Esophagus muscularis mucosa (tissue), 4 donors: ENCODE results near the gene GNPTAB. TPM values are rescaled to one million over a fixed set of nuclear protein-coding genes. Genes with fewer than 3 reads are reported as not detected.

ENCODE experiments used
- DNase-seq: peaks from one replicate; pipeline ENCODE4 v3.0.0-alpha.2; 2017; ENCODE audit errors: extremely low spot score
- H3K27ac ChIP-seq, 4 donors: fragments of 200-600 bp; sonication (generic); replicated peaks in 1 of 4; 1 replicate in 3 of 4; 2 replicates in 1 of 4; pipeline ENCODE4 v1.5.1; 2016 to 2019; ENCODE audit warnings: mild to moderate bottlenecking in 1 of 4
- H3K27me3 ChIP-seq, 4 donors: fragments of 200-600 bp; sonication (generic); one replicate each; pipeline versions ENCODE4 v1.5.1 to v1.6.0; 2016 to 2019
- H3K36me3 ChIP-seq, 4 donors: fragments of 200-600 bp; sonication (generic); one replicate each; pipeline ENCODE4 v1.5.1; 2016 to 2019
- H3K4me1 ChIP-seq, 4 donors: fragments of 200-600 bp; sonication (generic); one replicate each; pipeline ENCODE4 v1.5.1; 2016 to 2019
- H3K4me3 ChIP-seq, 4 donors: fragments of 200-600 bp; sonication (generic); 1 replicate in 2 of 4; 2 replicates in 2 of 4; pipeline ENCODE4 v1.5.1; 2016 to 2019; ENCODE audit warnings: mild to moderate bottlenecking in 4 of 4, moderate library complexity in 1 of 4
- H3K9me3 ChIP-seq, 4 donors: fragments of 200-600 bp; sonication (generic); 1 replicate in 3 of 4; 2 replicates in 1 of 4; pipeline ENCODE4 v1.5.1; 2016 to 2019
- CTCF ChIP-seq, 3 experiments: fragments of 200-600 bp in 2 of 3; fragments of 450-650 bp in 1 of 3; sonication (generic) in 2 of 3; IDR thresholded peaks; one replicate each; pipeline ENCODE4 v1.5.1; 2017 to 2019; ENCODE audit warnings: antibody characterized with exemption in 3 of 3, mild to moderate bottlenecking in 2 of 3, moderate library complexity in 1 of 3
- EP300 ChIP-seq: sonication (generic); formaldehyde crosslinking; IDR thresholded peaks from one replicate; pipeline ENCODE4 v1.6.1; 2017; ENCODE audit warnings: antibody characterized with exemption
- POLR2A ChIP-seq: fragments of 450-650 bp; IDR thresholded peaks from one replicate; pipeline ENCODE4 v1.6.1; 2017; ENCODE audit warnings: antibody characterized with exemption, moderate library complexity, mild to moderate bottlenecking, low read depth
- POLR2AphosphoS5 ChIP-seq, 2 donors: sonication (generic); formaldehyde crosslinking; IDR thresholded peaks; one replicate each; pipeline ENCODE4 v1.6.1; 2017; ENCODE audit warnings: antibody characterized with exemption in 2 of 2
- WGBS: methylation state at CpG from one replicate; pipeline ENCODE4 v1.1.5; 2018; 5-methylcytosine and 5-hydroxymethylcytosine counted together
- intact Hi-C: fragments of 100-400 bp; cut with DNase I; formaldehyde crosslinking; loops from one replicate; pipeline ENCODE4 v1.15.1; 2023
- total RNA-seq, 4 donors: library from RNA; depleted of rRNA; stranded (reverse); fragments of >200 nt; gene quantifications; one replicate each; pipeline versions ENCODE4 v1.1.0 to v1.2.1, GENCODE V29; 2016

Gene GNPTAB
- total RNA-seq, 4 donors from 2014 or later: 30.5 to 37.0 (median 32.1) TPM

DNA sequence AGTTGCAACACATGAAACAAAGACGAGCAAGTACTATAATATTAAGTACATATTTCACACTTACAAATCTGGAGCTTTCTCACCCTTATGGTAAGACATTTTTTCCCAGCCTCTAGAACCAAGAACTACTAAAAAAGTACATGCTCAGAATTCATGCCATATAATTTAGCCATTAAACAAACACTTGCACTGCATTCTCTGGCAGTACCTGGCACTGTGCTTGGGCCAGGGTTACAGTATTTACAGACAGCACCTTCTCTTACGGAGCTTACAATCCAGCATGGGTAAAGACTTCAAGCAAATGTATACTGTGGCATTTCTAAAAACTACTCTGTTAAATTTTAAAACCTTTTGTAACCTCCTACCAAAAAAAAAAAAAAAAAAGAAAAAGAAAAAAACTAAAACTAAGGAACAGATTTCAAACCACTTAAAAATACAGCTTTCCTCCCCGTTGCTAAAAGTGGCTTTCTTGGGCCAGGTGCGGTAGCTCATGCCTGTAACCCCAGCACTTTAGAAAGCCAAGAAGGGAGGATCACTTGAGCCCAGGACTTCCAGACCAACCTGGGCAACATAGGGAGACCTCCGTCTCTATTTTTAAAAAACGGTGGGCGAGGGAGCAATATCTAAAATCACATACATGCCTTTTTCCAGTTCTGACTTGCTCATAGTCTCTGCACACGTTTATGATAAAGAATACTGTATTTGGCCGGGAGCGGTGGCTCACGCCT lies 956 bp downstream of the GNPTAB start:
- intact Hi-C loops: loop anchor here (2.0 to 5.0 kb wide), 4 partner anchors 38 to 133 kb away; partner anchors contain the start of genes CHPT1 and DRAM1
- Histone ChIP-seq H3K27me3 (no peaks in the 10 kb centered on the region), H3K9me3 (no peaks in the 10 kb centered on the region), H3K36me3 (no peaks in the 10 kb centered on the region), H3K4me3 (peak overlapping the region; percentile 88 to 98 (median 90)), H3K4me1 (peaks cover 25 to 59% (median 49%) of the 10 kb centered on the region in 4 donors), H3K27ac (peak overlapping the region; percentile 85 to 89 (median 86))
- DNase-seq: no peak
- 3% methylated on average over 11 of the region's 11 CpGs for WGBS
- TF ChIP-seq CTCF (IDR thresholded peaks at IDR 0.05) (no peak), EP300 (no peak), POLR2A (no peak), POLR2AphosphoS5 (IDR thresholded peaks at IDR 0.05) (no peak)

DNA sequence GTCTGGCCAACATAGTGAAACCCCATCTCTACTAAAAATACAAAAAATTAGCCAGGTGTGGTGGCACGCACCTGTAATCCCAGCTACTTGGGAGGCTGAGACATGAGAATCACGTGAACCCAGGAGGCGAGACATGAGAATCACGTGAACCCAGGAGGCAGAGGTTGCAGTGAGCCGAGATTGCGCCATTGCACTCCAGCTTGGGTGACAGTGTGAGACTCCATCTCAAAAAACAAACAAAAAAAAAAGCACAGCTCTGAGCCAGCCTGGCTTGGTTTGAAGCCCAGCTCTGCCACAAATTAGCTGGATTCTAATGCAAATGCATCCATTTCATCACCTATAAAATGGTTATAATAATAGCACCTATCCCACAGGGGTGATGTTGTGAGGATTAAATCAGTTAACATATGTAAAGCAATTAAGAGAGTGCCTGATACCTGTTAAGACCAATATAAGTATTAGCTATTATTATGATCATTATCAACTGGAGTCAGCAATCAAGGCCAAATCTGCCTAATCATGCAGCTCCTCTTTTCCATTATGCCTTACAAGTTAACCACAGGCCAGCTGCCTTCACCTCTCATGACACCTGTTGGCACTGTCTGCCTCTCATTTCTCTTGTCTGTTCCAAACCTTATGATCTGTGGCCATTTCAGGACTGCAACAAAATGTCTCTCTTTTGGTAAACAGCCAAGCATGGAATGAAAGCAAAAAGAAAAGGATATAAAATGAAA lies 2.1 kb downstream of the GNPTAB start:
- H3K4me1 ChIP-seq: peaks cover 36 to 71% (median 61%) of the 10 kb centered on the region in 4 donors
- H3K9me3 ChIP-seq: no peaks in the 10 kb centered on the region
- peak overlapping the region in 2 of 4 donors; percentile 90 for H3K4me3 ChIP-seq
- DNase-seq: no peak
- TF ChIP-seq POLR2A: no peak
- no peak for TF ChIP-seq POLR2AphosphoS5 (IDR thresholded peaks at IDR 0.05)
- no peak for TF ChIP-seq CTCF (IDR thresholded peaks at IDR 0.05)
- TF ChIP-seq EP300: no peak
- WGBS: 89% methylated on average over 6 of the region's 6 CpGs
- H3K36me3 ChIP-seq: no peaks in the 10 kb centered on the region
- no peaks in the 10 kb centered on the region for H3K27me3 ChIP-seq
- H3K27ac ChIP-seq: peak overlapping the region; percentile 85 to 89 (median 86)
- intact Hi-C loops: loop anchor here (2.0 kb wide), 1 partner anchor 48 kb away; the partner anchor contains the start of gene DRAM1

DNA sequence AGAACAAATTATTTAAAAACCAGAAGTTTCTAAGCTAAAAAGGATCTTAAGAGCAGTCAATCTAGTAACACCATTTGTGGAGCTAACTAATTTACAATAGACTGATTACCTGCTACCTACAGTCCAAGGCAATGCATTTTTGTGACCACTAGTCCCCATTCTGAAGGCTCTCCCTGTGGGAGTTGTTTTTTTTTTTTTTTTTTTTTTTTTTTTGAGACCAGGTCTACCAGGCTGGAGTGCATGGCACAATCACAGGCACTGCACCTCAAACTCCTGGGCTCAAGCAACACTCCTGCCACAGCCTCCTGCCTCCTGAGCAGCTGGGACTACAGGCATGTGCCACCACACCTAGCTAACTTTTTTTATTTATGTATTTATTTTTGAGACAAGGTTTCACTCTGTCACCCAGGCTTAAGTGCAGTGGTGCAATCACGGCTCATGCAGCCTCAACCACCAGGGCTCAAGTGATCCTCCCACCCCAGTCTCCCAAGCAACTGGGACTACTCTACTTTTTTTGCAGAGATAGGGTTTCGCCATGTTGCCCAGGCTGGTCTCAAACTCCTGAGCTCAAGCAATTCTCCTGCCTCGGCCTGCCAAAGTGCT lies 3.9 kb downstream of the GNPTAB start:
- Histone ChIP-seq H3K4me3 (no peak overlapping the region), H3K27me3 (no peaks in the 10 kb centered on the region), H3K4me1 (peaks cover 50 to 86% (median 73%) of the 10 kb centered on the region in 4 donors), H3K9me3 (no peaks in the 10 kb centered on the region), H3K36me3 (no peaks in the 10 kb centered on the region), H3K27ac (peak overlapping the region in 3 of 4 donors; percentile 6 to 86 (median 73))
- WGBS: 97% methylated on average over 3 of the region's 3 CpGs
- DNase-seq: no peak
- intact Hi-C loops: no loop called here
- TF ChIP-seq POLR2A: no peak
- TF ChIP-seq CTCF (IDR thresholded peaks at IDR 0.05): no peak
- TF ChIP-seq POLR2AphosphoS5 (IDR thresholded peaks at IDR 0.05): no peak
- TF ChIP-seq EP300: no peak

DNA sequence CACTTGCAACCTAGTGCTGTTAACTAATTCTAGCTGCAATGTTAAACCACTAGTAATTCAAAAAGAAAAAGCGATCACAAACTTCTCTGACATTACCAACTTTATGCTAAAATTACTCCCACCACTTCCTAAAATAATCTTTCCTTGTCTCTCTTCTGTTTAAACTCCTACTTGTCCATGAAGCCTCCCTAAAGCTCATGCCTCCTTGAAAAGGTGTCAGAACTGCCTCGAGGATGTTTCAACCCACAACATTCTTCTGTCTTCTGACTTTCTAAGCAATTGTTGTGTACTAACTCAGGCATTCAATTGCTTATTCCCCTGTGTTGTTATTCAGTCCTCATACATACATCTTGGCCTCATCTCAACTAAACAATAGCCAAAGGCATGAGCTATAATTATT lies 5.9 kb downstream of the GNPTAB start:
- DNase-seq: no peak
- Histone ChIP-seq H3K4me1 (peaks cover 49 to 86% (median 69%) of the 10 kb centered on the region in 4 donors), H3K36me3 (no peaks in the 10 kb centered on the region), H3K4me3 (no peak overlapping the region), H3K27ac (peak overlapping the region; percentile 55 to 73 (median 63)), H3K9me3 (no peaks in the 10 kb centered on the region), H3K27me3 (no peaks in the 10 kb centered on the region)
- no peak for TF ChIP-seq EP300
- TF ChIP-seq CTCF (IDR thresholded peaks at IDR 0.05): no peak
- 52% methylated on average over 2 of the region's 2 CpGs for WGBS
- intact Hi-C loops: no loop called here
